ENCODE measurements around the gene LPCAT2. TPM values are rescaled to one million over a fixed set of nuclear protein-coding genes. Genes with fewer than 3 reads are reported as not detected.

The LPCAT2 gene
- total and polyA plus RNA-seq, 2 experiments from 2014 or later = 6.4 to 9.5 TPM

- peak overlapping the region; percentile 64 for H3K4me3 ChIP-seq
- TF ChIP-seq EZH2 (IDR thresholded peaks at IDR 0.05; ENCODE audit: borderline replicate concordance) (no peak), CTCF (IDR thresholded peaks at IDR 0.05; ENCODE audit: poor library complexity) (no peak), EZH2phosphoT487 (IDR thresholded peaks at IDR 0.05; ENCODE audit: low read depth, severe bottlenecking, unreplicated experiment) (no peak)
- H4K20me1 ChIP-seq (ENCODE audit: insufficient read depth, poor library complexity, severe bottlenecking) = peaks cover 15% of the 10 kb centered on the region
- H3K36me3 ChIP-seq (replicated peaks; ENCODE audit: insufficient read depth, low read depth) = no peaks in the 10 kb centered on the region
- H3K27me3 ChIP-seq = peaks cover 33% of the 10 kb centered on the region
- H3K27ac ChIP-seq = peak overlapping the region; percentile 87
- WGBS (ENCODE audit: low lambda C conversion rate, missing lambda C conversion rate) = 66% methylated on average over 4 of the region's 4 CpGs
- H3K9me3 ChIP-seq (ENCODE audit: low read depth) = no peaks in the 10 kb centered on the region
- no peak for DNase-seq (ENCODE audit: low spot score)
- H3K79me2 ChIP-seq = peaks cover 24% of the 10 kb centered on the region
- no peak overlapping the region for H2AFZ ChIP-seq
- peak overlapping the region; percentile 82 for H3K4me2 ChIP-seq
- no peaks in the 10 kb centered on the region for H3K4me1 ChIP-seq (ENCODE audit: insufficient read depth)
- H3K9me2 ChIP-seq (replicated peaks; ENCODE audit: insufficient read depth) = no peaks in the 10 kb centered on the region
Measured at GRCh38 chr16:55481023-55481422, 27.8 kb upstream of the LPCAT2 start.

- 78% methylated on average over 2 of the region's 2 CpGs for WGBS (ENCODE audit: low lambda C conversion rate, missing lambda C conversion rate)
- Histone ChIP-seq H3K79me2 (peaks cover 24% of the 10 kb centered on the region), H3K36me3 (replicated peaks; ENCODE audit: insufficient read depth, low read depth) (no peaks in the 10 kb centered on the region), H3K9me3 (ENCODE audit: low read depth) (no peaks in the 10 kb centered on the region), H2AFZ (no peak overlapping the region), H3K27ac (no peak overlapping the region), H3K4me1 (ENCODE audit: insufficient read depth) (peaks cover 4% of the 10 kb centered on the region), H4K20me1 (ENCODE audit: insufficient read depth, poor library complexity, severe bottlenecking) (peaks cover 15% of the 10 kb centered on the region), H3K4me2 (peak overlapping the region; percentile 38), H3K27me3 (peaks cover 33% of the 10 kb centered on the region), H3K4me3 (no peak overlapping the region), H3K9me2 (replicated peaks; ENCODE audit: insufficient read depth) (no peaks in the 10 kb centered on the region)
- no peak for TF ChIP-seq CTCF (IDR thresholded peaks at IDR 0.05; ENCODE audit: poor library complexity)
- DNase-seq (ENCODE audit: low spot score) = no peak
Measured at GRCh38 chr16:55482056-55482455, 26.8 kb upstream of the LPCAT2 start.

GRCh38 chr16:55487048-55487803 lies 21.6 kb upstream of the LPCAT2 start:
- TF ChIP-seq EZH2phosphoT487 (IDR thresholded peaks at IDR 0.05; ENCODE audit: low read depth, severe bottlenecking, unreplicated experiment) (no peak), EZH2 (IDR thresholded peaks at IDR 0.05; ENCODE audit: borderline replicate concordance) (no peak), CTCF (IDR thresholded peaks at IDR 0.05; ENCODE audit: poor library complexity) (no peak)
- WGBS (ENCODE audit: low lambda C conversion rate, missing lambda C conversion rate) = 73% methylated on average over 13 of the region's 13 CpGs
- Histone ChIP-seq H2AFZ (no peak overlapping the region), H3K4me2 (no peak overlapping the region), H3K27ac (peak overlapping the region; percentile 62), H4K20me1 (ENCODE audit: insufficient read depth, poor library complexity, severe bottlenecking) (peaks cover 9% of the 10 kb centered on the region), H3K9me2 (replicated peaks; ENCODE audit: insufficient read depth) (no peaks in the 10 kb centered on the region), H3K36me3 (replicated peaks; ENCODE audit: insufficient read depth, low read depth) (no peaks in the 10 kb centered on the region), H3K4me3 (no peak overlapping the region), H3K4me1 (ENCODE audit: insufficient read depth) (peaks cover 10% of the 10 kb centered on the region), H3K27me3 (no peaks in the 10 kb centered on the region), H3K79me2 (peaks cover 7% of the 10 kb centered on the region), H3K9me3 (ENCODE audit: low read depth) (no peaks in the 10 kb centered on the region)
- peak; percentile 28 for DNase-seq (ENCODE audit: low spot score)
